ENCODE data around the gene ATP2B1.

DNA sequence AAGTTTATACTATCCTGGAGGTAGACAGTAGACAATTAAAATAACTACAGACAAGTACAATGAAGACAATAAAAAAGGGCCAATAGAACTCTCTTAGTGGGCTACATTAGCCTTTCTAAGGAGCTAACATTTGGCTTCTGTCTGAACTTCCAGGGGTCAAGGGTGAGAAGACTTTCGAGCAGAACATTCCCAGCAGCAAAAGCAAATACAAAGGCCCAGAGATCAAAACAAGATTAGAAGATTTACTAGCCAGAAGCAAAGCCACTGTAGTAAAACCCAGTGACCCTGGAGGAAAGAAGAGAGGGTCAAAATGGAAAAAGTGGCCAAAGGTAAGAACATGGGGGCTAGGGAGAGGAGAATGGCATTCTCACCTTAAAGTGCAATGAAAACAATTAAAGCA, 63.2 kb downstream of the ATP2B1 start:
- no peak for TF ChIP-seq POLR2A (IDR thresholded peaks at IDR 0.05)
- TF ChIP-seq, protein P1, sequence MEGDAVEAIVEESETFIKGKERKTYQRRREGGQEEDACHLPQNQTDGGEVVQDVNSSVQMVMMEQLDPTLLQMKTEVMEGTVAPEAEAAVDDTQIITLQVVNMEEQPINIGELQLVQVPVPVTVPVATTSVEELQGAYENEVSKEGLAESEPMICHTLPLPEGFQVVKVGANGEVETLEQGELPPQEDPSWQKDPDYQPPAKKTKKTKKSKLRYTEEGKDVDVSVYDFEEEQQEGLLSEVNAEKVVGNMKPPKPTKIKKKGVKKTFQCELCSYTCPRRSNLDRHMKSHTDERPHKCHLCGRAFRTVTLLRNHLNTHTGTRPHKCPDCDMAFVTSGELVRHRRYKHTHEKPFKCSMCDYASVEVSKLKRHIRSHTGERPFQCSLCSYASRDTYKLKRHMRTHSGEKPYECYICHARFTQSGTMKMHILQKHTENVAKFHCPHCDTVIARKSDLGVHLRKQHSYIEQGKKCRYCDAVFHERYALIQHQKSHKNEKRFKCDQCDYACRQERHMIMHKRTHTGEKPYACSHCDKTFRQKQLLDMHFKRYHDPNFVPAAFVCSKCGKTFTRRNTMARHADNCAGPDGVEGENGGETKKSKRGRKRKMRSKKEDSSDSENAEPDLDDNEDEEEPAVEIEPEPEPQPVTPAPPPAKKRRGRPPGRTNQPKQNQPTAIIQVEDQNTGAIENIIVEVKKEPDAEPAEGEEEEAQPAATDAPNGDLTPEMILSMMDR (IDR thresholded peaks at IDR 0.05) = no peak
